NT2/D1 (cell line): ENCODE measurements around the gene METTL22.

ENCODE experiments used
- SUZ12 ChIP-seq: IDR thresholded peaks from 2 replicates; pipeline ENCODE4 v1.6.1; 2011; ENCODE audit not compliant: insufficient read length, insufficient read depth; ENCODE audit errors: extremely low read depth
- YY1 ChIP-seq: IDR thresholded peaks from 2 replicates; pipeline ENCODE4 v1.6.1; 2011; ENCODE audit not compliant: insufficient read length, insufficient read depth
- ZNF274 ChIP-seq: IDR thresholded peaks from 2 replicates; pipeline ENCODE4 v1.6.1; 2011; ENCODE audit warnings: mild to moderate bottlenecking, low read depth, low read length

DNA sequence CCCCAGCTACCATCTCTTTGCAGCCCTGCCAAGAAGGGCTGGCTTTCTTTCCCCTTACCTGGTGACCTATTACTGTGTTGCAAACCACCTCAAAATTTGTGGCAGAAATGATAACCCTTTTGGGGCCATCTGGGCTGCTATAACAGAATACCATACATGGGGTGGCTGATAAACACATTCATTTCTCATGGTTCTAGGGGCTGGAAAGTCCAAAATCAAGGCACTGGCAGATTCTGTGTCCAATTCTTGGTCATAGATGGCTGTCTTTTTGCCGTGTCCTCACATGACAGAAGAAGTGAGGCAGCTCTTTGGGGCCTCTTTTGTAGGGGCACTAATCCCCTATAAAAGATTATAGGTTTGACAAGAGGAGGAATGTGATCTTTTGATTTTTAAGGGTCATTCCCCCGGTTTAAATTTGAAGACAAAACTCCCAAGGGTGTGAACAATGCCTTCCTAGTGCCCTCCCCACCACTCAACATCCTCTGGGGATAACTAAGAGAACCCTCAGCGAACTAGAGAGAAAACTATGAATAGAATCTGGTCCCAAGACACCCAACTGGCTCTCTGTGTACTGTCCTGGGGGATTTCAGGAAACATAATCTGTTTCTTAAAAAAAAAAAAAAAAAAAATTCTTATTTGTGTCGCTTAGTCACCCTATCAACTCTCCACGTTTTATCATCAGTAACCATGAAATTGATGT, 1.7 kb upstream of the METTL22 start:
- TF ChIP-seq SUZ12 = no peak
- TF ChIP-seq ZNF274 = no peak
- TF ChIP-seq YY1 = no peak
